GM18907 (cell line): Measurements from ENCODE around the gene SDHAF2.

ENCODE experiments used
- ATAC-seq: cut with Tn5 transposase; IDR thresholded peaks from one replicate; pipeline ENCODE4 v1.9.1; 2021; ENCODE audit warnings: mild to moderate bottlenecking, moderate library complexity; ENCODE audit not compliant: unreplicated experiment

Gene SDHAF2

GRCh38 chr11:61495801-61496601 is 66.1 kb downstream of the SDHAF2 start:
- ATAC-seq: no peak
